HG03520 (cell line): Measurements from ENCODE around the gene LSM4.
A peak's percentile ranks its signal among the peaks of the same experiment; 100 is the strongest.
"Not testable (repeated sequence)": the region's sequence is repeated elsewhere in the genome, so short reads cannot be mapped to it uniquely, and the experiment has no call there.

Experiments
- ATAC-seq: cut with Tn5 transposase; IDR thresholded peaks from one replicate; pipeline ENCODE4 v1.9.1; 2021; ENCODE audit warnings: mild to moderate bottlenecking, moderate library complexity; ENCODE audit not compliant: unreplicated experiment

Gene LSM4

GRCh38 chr19:18322759-18323460 lies at the start of gene LSM4:
Gene LSM4, minus strand, starts transcription at chr19:18323076. Its CDS starts 56 bp downstream, at chr19:18323020.
- peak; percentile 91 for ATAC-seq

GRCh38 chr19:18368504-18369222 lies 45.8 kb upstream of the LSM4 start:
- ATAC-seq: no peak

- ATAC-seq: no peak
These were observed 43.2 kb upstream of the LSM4 start for GRCh38 chr19:18366021-18366435.

- no peak for ATAC-seq
These were observed 42.1 kb upstream of the LSM4 start for GRCh38 chr19:18364826-18365528.

GRCh38 chr19:18364277-18364825 lies 41.5 kb upstream of the LSM4 start:
- ATAC-seq: not testable (repeated sequence)

GRCh38 chr19:18363787-18364186 lies 40.9 kb upstream of the LSM4 start:
- no peak for ATAC-seq

- no peak for ATAC-seq
These were observed 40.2 kb upstream of the LSM4 start for GRCh38 chr19:18362934-18363542.

- ATAC-seq: no peak
These were observed 38.8 kb upstream of the LSM4 start for GRCh38 chr19:18361646-18362045.

- no peak for ATAC-seq
These were observed 34.2 kb upstream of the LSM4 start for GRCh38 chr19:18357041-18357440.

GRCh38 chr19:18354743-18355142 lies 31.9 kb upstream of the LSM4 start:
- ATAC-seq: not testable (repeated sequence)

GRCh38 chr19:18353378-18354005 lies 30.6 kb upstream of the LSM4 start:
- no peak for ATAC-seq

- ATAC-seq: no peak
These were observed 28.7 kb upstream of the LSM4 start for GRCh38 chr19:18351544-18351943.

- ATAC-seq: no peak
These were observed 27.6 kb upstream of the LSM4 start for GRCh38 chr19:18350490-18350889.

GRCh38 chr19:18349524-18350128 lies 26.8 kb upstream of the LSM4 start:
- ATAC-seq: no peak

GRCh38 chr19:18348818-18349339 lies 26.0 kb upstream of the LSM4 start:
- ATAC-seq: not testable (repeated sequence)

GRCh38 chr19:18348171-18348570 lies 25.3 kb upstream of the LSM4 start:
- no peak for ATAC-seq

- ATAC-seq: no peak
These were observed 23.2 kb upstream of the LSM4 start for GRCh38 chr19:18346091-18346490.

- no peak for ATAC-seq
These were observed 22.4 kb upstream of the LSM4 start for GRCh38 chr19:18345296-18345695.

- ATAC-seq: no peak
These were observed 21.7 kb upstream of the LSM4 start for GRCh38 chr19:18344582-18344950.

- no peak for ATAC-seq
These were observed 19.3 kb upstream of the LSM4 start for GRCh38 chr19:18342090-18342632.
